T1000 (cell line): ENCODE results near the gene TMEM108.

ENCODE experiments used
- DNase-seq: peaks from one replicate; lab custom pipeline; 2025; ENCODE audit warnings: mixed read lengths; lab: John Stamatoyannopoulos, UW

The TMEM108 gene

DNA sequence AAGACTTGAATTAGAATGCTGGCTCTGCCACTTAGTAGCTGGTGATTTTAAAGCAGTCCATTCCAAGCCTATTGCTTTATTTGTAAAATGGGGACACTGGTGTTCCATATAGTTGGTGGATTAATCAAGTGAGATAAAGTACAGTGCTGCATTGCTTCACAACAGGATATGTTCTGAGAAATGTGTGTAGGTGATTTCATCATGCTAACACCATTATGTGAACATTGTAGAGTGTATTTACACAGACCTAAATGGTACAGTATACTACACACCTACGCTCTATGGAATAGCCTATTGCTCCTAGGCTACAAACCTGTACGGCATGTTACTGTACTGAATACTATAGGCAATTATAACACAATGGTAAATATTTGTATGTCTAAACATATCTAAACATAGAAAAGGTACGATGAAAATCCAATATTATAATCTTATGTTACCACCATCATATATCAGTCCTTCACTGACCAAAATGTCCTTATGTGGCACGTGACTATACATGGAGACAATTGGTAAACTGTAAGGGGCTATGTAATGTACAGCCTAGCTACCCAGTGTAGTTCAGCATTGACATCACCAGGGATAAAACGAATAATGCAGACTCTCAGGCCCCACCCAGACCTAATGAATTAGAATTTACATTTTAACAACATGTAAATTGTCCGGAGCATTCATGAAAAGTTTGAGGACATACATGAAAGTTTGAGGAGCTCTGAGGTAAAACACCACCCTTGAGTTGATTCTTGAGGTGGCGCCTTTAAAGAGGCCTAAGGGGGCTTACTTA is 240.3 kb downstream of the TMEM108 start:
- no peak for DNase-seq

DNA sequence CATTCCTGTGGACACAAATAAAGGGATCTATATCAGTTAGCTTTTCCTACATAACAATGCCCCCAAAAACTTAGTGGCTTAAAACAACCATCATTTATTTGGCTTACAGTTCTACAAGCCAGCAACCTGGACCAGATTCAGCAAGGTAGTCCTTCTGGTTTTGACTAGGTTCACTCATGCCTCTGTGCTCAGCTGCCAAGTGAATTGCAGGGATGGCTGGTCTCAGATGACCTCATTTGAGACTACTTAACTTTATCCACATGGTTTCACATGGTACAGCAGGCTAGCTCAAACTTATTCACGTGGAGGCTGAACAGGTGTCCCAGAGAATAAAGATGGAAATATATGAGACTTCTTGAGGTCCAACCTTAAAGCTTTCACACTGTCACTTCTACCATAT is 242.4 kb downstream of the TMEM108 start:
- DNase-seq: no peak

DNA sequence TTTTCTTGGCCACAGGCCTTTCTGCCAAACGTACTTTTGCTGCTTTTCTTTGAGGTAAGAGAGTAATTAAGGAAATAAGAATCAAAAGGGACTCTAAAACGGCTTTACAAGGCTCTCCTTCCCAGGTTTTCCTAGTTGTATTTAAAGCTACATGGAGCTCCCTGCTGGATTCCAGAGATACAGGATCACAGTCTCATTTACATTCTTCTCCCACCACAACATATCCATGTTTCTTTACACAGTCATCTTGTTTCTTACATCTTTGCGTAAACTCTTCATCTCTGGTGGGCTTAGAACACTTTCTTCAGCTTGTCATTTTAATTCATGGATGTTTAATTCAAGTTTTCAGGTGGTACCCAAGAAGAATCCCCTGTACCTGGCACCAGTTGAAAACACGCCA is 244.0 kb downstream of the TMEM108 start:
- DNase-seq: no peak

- DNase-seq: no peak
These were observed 246.0 kb downstream of the TMEM108 start for GRCh38 chr3:133283958-133284807.

DNA sequence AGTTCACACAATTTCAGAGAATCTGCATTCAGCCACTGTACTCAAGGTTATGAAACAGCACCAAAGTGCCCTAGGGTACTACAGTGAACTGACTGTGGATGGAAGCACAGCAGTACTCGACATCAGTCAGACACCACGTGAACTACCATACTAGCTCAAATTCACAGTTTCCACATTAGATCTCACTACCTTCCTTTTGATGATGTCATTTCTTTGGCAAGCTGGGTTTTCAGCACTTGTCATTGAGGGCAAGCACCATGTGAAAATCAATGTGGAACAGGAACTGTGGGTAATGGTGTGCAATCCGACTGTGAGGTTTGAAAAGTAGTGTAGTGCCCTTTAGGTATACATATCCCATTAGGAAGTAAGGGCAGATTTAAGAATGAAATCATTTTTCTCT is 251.1 kb downstream of the TMEM108 start:
- no peak for DNase-seq

- DNase-seq: no peak
These were observed 254.1 kb downstream of the TMEM108 start for GRCh38 chr3:133292296-133292695.

DNA sequence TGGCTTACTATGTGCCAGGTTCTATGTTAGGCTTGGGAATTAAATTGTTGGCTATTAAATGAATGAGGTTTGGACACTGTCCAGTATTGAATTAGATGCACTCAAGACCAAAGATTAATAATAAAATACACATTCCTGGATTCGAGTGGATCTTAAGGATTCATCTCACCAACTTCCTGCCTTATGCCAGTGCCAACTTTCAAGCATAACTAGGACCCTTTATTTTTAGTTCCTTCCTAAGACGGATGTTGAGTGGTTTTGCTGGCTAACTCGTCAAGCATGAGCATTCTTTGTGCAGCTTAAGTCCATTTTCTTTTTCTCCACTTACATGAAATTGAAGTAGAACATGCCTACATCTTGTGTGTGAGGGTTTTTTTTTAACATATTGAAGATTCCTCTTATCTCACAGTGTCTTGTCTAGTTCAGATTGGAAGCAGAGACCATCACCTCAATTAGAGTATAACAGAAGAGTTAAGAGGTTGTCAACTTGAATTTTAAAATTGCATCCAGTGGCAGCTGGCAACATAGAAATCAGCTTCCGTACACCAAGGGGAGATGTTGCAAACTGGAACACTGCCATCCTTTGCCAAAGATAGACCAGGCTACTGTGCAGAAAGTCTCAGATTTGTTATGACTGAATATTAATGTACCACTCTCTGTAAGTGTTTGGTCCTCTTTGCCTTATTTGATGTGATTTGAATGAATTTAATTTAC is 255.4 kb downstream of the TMEM108 start:
- DNase-seq: no peak

- no peak for DNase-seq
These were observed 256.1 kb downstream of the TMEM108 start for GRCh38 chr3:133294253-133294652.

DNA sequence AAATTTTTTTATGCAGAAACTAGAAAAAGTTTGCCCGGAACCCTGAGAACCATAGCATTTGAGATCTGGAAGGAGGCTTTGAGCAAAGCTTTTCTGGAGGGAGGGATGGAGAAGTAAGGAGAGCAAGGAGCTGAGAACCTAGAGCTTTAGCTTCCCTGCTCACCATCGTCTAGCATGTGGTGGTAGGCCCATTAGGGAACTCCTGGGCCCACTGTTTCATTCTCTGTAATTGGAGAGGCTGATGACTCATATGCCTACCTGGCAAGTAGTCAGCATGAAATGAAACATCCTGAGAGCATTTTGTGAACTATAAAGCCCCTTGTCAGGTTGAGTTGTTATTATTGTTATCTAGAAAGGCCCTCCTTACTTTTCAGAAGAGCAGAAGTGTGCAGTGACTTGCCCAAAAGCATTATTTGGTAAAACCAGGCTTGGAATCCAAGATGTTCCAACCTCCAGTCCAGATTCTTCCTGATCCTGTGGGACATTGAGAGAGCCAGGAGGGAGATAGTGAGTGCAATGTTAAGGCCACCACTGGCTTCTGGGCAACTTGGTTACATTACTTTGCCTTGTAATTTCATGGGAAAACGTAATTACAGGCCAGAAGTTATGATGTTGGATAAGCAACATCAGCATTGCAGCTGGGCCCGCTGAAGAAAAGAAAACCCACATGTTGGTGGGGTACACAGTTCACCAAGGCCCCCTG is 257.2 kb downstream of the TMEM108 start:
- no peak for DNase-seq

- DNase-seq: no peak
These were observed 258.0 kb downstream of the TMEM108 start for GRCh38 chr3:133295944-133296917.

- no peak for DNase-seq
These were observed 258.8 kb downstream of the TMEM108 start for GRCh38 chr3:133296981-133297380.

GRCh38 chr3:133300102-133300501 is 261.9 kb downstream of the TMEM108 start:
- no peak for DNase-seq

DNA sequence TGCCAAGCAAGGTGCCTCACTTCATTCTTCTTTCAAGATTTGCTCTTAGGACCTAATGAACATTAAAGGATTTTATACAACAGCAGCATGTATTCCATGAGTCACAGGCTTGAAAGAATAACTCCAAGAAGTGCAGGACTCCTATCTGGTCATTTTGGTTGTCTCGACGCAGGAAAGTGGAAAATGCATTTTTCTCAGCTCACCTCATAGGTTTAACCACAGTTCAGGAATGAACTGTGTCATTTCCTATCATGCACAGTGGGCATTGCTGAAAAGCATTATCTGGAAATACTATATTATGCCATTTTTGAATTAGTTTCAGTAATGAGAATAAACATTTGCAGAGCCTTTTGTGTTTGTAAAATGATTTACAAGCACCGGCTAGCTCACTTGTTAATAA is 263.0 kb downstream of the TMEM108 start:
- DNase-seq: peak; percentile 9

- no peak for DNase-seq
These were observed 263.5 kb downstream of the TMEM108 start for GRCh38 chr3:133301731-133302130.

DNA sequence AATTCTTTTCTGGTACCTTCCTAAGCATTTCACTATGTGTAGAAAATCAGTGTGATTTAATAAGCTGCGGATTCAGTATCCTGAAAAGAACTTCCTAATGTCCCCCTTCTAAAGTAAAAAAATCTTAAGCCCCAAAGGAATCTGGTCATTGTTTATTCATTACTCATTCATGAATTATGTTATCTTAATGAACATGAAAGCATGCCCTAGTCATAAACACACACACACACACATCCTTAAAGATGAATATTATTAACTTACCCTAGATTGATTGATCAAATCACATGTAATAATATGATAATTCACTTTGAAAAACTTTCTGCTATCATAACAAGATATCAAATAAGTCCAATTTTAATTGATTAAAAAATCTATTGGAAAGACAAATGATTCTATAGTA is 265.2 kb downstream of the TMEM108 start:
- no peak for DNase-seq

- no peak for DNase-seq
These were observed 279.7 kb downstream of the TMEM108 start for GRCh38 chr3:133317866-133318265.

- no peak for DNase-seq
These were observed 290.2 kb downstream of the TMEM108 start for GRCh38 chr3:133328373-133328772.

GRCh38 chr3:133329626-133330025 is 291.4 kb downstream of the TMEM108 start:
- no peak for DNase-seq

DNA sequence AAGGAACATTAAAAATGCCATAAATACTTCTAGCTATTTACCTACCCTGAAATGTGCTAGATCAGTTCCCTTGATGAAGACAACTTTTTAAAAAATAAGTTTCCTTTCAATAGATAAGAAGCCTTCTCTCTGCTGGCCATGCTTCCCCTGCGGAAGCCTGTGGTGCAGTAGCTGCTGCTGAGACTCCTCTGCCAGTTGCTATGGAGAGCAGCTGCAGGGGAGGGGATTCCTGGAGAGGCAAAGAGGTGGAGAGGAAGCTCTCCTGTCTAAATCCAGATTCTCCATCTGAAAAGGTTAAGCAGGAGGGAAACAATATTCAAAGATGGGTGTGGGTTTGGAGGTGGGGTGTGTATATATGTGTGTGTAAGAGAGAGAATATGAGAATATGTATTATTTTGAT is 291.9 kb downstream of the TMEM108 start:
- no peak for DNase-seq

DNA sequence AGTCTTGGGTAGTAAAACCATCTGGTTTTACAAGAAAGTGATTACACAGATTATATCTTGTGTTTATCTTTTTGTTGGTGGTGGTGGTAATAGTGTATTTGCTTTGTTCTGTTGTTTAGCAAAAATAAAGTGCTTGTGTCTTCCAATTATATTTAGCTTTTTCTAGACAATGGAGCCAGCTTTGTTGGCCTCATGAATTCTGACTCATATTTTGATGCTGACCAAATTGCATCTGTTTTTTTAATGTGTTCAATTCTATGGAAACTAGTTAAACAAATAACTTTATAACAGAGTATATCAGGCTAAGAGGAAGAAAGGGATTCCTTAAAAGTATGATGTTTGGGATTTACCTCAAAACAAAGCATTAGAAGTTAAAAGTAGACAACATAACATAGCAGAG is 292.3 kb downstream of the TMEM108 start:
- no peak for DNase-seq

DNA sequence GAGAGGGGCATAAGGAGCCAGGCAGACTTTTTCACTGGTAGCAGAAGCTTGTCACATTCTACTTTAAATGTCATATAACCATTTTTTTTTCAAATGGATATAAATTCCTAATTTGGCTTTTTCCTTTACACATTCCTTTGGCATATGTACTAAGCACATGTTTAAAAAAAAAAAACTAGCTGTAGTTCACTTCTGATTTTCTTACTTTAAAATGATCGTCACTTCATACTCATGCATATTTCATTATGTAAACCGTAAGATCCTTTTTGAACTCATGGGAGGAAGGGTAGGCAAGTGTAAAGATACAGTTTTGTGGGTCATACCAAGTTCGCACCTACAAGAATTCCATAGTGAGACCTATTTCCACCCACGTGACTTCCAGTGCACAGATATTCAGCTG is 316.5 kb downstream of the TMEM108 start:
- no peak for DNase-seq
